NCI-H510A (cell line): ENCODE measurements around the gene NNAT.

Experiments used
- DNase-seq: peaks from one replicate; lab custom pipeline; 2025; lab: John Stamatoyannopoulos, UW

The NNAT gene

DNA sequence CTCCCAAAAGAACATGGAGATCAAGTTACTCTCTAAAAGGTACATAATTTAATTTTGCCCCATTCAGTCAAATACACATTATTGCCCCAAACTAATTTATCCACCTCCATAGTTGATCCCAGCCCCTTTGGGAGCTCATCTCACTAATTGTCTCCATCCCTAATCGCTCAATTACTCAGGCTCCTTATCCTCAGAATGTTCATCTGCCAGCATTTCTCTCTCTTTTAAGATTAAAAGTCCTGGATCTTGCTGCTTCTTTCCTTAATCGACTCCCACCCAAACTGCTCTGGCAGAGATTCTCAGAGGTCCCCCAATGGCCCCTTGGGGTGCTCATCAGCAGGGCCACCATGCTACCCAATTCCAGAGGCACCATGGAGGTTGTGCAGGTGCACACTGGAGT is 18.4 kb upstream of the NNAT start:
- DNase-seq = no peak

DNA sequence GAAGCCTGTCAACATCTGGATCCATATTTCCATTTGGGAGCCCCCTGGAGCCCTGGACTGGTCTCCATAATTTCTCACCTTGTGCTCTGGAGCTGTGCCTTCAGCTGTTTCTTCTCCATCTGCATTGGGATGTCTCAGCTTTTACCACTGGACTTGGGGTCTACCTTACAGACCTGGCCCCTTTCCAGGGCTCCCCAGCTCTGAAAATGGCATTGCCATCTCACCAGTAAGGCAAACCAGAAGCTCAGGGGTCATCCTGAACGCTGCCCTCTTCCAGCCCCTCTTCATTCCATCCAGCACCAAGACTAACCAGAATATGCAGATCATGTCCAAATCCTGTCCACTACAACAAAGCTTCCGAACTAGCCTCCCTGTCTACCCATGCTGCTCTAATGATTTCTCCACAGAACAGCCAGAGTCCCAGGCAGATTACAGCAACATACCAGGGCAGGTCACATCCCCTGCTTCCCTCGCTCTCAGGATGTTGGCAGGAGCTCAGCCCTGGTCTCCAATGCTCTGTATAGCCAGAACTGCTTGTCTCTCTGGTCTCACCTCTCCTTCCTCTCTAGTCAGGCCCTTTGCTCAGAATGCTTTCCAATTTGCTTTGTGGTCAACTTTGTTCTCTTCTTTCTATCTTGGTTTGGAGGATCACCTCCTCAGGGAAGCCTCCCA is 17.7 kb upstream of the NNAT start:
- DNase-seq = no peak

GRCh38 chr20:37504404-37505096 is 16.5 kb upstream of the NNAT start:
- no peak for DNase-seq

- DNase-seq = no peak
These were observed 15.5 kb upstream of the NNAT start for GRCh38 chr20:37505263-37506151.

GRCh38 chr20:37506152-37506725 is 14.8 kb upstream of the NNAT start:
- no peak for DNase-seq

DNA sequence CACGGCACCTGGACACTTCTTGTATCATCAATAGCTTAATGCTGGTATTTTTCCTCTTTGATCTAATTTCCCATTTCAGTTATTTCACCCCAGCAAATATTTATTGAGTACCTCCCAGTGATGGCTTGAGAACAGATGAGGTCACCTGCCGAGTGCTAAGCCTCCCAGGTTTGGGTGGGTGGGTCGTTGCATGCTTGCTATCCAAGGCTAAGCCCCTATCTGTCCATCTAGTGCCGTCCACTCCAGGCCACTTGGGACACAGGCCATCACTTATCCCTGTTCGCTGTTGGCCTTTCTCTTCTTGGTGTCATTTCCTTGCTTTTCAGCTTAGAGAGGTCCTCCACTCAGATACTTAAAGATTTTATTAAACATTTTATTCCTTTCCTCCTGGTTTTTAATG is 10.8 kb upstream of the NNAT start:
- no peak for DNase-seq

GRCh38 chr20:37511610-37512275 is 9.3 kb upstream of the NNAT start:
- no peak for DNase-seq

- no peak for DNase-seq
These were observed 7.2 kb upstream of the NNAT start for GRCh38 chr20:37513779-37514359.

DNA sequence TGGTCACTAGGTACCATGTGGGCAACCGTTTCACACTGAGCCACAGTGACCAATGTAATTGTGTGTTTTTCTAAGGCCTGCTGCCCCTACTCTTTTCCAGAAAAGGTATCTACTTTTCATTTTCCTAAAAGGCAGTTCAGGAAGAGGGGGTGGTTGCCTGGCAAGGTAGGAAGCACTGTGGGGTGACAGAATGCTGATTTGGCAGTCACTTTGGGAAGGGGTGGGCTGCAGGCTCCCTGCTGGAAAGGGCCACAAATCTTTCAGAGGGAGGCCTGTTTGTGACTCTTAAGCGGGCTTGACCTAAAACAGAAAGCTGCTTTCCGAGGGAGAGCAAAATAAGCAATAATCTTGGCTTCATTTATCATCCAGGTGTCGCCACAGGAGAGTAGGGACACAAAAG is 5.2 kb upstream of the NNAT start:
- no peak for DNase-seq

GRCh38 chr20:37516811-37517750 is 4.0 kb upstream of the NNAT start:
- peak; percentile 39 for DNase-seq

DNA sequence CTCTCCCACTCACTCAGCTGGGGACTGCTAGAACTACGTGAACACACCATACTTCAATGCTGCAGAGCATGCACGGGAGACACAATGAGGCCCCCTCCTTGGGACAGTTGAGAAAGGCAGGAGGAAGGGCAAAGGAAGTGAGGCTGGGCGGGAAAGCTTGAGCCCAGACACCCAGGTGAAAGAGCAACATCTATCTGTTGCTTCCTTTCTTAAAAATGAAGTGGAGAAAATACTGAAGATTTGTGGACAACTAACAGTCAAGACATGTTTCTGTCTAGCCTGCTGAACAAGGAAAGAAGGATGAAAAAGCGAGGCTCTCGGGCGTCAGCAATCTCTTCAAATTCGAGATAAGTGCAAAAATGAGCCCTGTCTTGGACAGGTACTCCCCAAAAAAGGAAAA is 3.0 kb upstream of the NNAT start:
- no peak for DNase-seq

- DNase-seq = no peak
These were observed 2.2 kb upstream of the NNAT start for GRCh38 chr20:37518606-37519507.

- peak; percentile 79 for DNase-seq
These were observed 1.3 kb upstream of the NNAT start for GRCh38 chr20:37519508-37520418.

DNA sequence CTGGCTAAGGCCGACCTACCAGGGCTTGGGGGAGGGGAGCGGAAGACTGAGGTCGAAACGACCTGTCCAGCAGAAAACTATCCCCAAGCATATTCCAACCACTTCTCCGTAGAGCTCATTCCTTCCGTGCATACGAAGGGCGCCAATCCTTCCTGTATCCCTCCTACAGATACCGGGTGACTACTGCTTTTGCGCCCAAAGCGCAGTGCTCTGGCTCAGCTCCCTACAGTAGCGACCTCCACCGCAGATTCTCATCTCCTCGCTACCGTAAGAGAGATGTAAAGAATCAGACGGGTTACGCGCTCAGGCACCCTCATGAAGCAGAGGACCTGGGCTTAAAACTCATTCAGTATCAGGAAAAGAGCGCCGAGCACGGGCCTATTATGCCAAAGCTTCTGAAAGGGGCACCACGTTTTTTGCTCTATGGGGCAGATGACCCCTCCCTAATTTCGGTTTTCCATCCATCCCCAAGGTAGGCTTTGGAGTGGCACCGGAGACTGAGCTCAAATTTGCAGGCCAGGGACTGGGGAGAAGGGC is 563 bp upstream of the NNAT start:
- DNase-seq = no peak

DNA sequence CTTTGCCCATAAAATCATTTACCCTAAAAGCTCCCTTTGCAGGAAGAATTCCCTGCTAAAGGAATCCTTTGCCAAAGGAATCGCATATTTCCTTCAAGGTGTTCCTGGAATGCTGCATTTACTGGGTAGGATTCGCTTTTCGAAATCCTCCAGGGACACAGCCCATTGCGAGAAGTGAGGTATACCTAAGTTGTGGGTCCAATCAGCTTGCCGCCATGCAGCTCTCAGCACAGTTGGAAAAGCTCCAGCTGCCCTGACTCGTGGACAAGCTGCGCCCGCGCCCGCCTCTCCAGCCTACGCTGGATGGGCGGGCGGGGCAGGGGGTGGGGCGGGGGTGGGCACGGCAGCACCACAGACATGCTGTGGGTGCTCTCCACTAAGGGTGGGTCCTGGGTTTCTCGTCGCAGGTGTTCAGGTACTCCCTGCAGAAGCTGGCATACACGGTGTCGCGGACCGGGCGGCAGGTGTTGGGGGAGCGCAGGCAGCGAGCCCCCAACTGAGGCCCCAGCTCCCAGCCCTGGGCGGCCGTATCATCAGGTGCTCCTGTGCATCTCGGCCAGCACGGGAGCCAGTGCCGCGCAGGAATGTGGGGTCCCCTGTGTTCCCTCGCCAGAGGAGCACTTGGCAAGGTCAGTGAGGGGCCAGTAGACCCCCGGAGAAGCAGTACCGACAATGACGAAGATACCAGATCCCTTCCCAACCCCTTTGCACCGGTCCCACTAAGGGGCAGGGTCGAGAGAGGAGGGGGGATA is 1.4 kb downstream of the NNAT start:
- peak; percentile 87 for DNase-seq

- DNase-seq = peak; percentile 8
These were observed 2.0 kb downstream of the NNAT start for GRCh38 chr20:37523012-37523391.
